GM12872 (cell line): ENCODE data around the gene MSI2.
A peak's percentile ranks its signal among the peaks of the same experiment; 100 is the strongest.

ENCODE experiments used
- TF ChIP-seq, protein P1 (sequence below): IDR thresholded peaks from 3 replicates; pipeline ENCODE4 v1.5.1; 2011; ENCODE audit warnings: low read depth, mild to moderate bottlenecking, low read length, moderate library complexity; ENCODE audit not compliant: insufficient read depth

Gene MSI2

DNA sequence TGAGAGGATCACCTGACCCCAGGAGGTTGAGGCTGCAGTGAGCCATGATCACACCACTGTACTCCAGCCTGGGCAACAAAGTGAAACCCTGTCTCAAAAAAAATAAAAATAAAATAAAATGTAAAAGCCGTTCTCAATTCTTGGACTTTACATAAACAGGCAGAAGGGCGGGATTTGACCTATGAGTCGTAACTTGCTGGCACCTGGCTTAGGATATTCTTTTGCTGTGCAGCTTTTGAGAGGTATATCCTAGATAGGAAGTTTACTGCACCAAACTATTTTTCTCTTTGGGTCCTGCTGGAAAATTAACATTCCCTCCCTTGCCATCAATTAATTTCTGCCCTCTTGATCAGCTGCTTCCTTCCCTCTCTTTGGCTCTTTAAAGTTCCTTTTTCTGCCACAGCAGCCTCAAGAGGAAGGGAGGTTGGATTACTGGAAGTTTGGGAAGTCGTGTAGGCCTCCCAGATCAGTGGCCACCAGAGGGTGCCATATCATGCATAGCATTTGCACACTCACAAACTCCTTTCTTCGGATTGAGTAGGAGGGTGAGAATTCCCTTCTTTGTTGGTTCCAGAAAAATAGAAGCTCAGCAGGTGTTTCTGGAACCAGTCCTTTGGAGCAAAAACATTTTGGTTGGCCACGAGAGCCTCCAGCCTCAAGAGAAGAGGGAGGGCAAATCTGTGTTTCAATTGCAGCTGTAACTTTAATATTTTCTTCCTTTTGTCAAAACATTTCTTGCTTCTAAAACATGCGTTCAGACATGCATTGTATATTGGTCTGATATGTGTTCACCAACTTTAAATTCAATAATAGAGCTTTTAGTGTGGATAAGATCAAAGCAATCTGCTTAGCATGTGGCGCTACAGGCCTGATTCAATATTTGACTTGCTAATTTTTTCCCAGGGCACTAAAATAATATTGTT is 341.5 kb downstream of the MSI2 start:
- TF ChIP-seq, protein P1, sequence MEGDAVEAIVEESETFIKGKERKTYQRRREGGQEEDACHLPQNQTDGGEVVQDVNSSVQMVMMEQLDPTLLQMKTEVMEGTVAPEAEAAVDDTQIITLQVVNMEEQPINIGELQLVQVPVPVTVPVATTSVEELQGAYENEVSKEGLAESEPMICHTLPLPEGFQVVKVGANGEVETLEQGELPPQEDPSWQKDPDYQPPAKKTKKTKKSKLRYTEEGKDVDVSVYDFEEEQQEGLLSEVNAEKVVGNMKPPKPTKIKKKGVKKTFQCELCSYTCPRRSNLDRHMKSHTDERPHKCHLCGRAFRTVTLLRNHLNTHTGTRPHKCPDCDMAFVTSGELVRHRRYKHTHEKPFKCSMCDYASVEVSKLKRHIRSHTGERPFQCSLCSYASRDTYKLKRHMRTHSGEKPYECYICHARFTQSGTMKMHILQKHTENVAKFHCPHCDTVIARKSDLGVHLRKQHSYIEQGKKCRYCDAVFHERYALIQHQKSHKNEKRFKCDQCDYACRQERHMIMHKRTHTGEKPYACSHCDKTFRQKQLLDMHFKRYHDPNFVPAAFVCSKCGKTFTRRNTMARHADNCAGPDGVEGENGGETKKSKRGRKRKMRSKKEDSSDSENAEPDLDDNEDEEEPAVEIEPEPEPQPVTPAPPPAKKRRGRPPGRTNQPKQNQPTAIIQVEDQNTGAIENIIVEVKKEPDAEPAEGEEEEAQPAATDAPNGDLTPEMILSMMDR = peak; percentile 74

- TF ChIP-seq, protein P1 = no peak
Observed at GRCh38 chr17:57599271-57600045, 343.1 kb downstream of the MSI2 start.

DNA sequence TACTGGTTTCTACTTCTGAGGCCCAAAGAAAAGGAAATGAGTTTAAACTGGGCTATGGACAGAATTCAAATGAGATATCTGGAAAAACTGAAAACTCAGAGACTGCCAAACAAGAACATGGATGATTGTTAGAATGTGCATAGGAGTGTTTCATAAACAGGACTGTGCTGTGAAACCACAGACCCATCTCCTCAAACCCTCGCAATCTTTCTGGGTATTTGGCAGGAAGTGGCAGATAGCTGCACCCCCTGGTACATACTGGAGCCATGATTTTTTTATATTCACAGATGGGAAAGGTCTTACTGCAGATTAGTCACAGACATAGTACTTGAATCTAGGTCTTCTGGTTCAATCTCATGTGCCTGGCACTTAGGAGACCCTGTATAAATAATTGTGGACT is 343.8 kb downstream of the MSI2 start:
- TF ChIP-seq, protein P1 = no peak

DNA sequence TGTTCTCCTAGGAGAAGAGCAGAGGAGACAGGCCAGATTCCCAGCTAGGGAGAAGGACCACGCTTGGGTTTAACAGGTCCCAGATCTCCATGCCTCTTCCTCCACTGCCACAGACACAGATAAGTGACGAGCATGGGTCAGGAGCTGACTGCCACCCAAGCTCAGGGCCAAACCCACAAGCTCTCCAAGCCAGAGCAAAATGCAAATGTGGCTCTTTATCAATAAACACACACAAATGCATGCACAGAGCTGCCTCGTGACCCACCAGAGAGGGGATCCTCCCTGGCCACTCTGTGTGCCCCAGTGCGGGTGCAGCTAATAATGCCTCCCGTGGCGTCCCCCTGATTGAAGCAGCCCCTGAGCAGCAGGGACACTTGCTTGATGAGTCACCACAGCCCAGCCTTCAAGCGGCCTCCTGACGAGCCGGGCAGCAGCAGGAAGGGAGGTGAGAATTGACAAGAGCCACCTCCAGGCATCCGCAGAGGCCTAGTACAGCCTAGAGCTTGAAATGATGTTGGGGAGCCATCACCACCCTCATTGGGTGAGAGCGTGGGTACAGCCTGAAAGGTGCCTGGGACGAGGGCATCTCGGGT is 344.9 kb downstream of the MSI2 start:
- TF ChIP-seq, protein P1 = no peak

DNA sequence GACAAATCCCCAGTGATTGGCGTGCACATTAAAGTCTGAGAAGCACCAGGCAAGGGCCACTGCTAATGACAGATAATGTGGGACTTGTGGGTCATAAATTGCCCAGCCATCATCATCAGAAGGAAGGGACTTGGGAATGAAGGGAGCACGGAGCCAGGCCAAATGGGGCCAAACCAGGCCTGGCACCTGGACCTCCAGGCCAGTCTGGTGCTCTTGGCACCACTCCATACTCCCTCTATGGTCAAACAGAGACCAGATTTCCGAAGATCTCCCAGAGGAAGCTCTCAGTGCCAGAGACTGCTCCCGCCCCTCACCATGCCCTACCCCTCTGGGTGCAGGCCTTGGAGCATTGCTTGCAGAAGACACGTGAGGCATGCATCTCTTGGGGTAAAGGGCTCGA is 346.6 kb downstream of the MSI2 start:
- TF ChIP-seq, protein P1 = no peak

DNA sequence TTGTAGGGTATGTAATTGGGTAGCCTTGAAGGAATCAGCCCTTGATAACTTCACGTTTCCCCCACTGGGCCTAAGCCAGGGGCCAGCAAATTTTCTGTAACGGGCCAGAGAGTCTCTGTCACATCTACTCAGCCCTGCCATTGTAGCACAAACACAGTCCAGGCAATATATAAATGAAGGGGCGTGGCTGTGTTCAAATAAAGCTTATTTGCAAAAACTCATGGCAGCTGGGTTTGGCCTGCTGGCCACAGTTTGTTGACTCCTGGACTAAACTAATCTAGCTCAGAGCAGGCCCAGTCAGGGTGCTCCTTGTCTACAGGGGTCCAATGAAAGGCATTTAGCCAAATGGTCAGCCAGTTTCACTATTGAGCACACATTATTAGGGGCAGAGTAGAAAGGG is 347.2 kb downstream of the MSI2 start:
- TF ChIP-seq, protein P1 = no peak

DNA sequence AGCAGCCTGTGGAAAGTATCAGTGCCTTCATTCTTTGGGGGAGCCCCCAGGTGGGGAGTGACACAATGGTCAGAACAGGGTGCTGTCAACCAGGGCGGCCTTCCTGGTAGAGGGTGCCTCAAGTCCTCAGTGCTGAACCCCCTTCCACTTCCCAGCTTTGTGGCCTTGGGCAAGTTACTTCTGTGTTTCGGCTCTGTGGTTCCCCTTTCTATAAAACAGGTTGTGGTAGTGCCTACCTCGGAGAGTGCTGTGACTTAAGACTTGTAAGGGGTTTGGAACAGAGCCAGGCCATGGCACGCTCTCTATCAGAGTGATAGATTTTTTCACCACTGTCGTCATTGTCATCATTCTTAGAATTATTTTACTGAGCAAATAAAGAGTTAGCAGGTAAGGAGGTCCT is 347.7 kb downstream of the MSI2 start:
- TF ChIP-seq, protein P1 = no peak
